Inflammatory macrophage treated with lipopolysaccharide for 1 hour (primary cell): ENCODE measurements around the gene DGAT2.

Experiments
- DNase-seq, 2 donors: peaks; one replicate each; pipeline ENCODE4 v3.0.0-alpha.2; 2020 to 2022

DGAT2 gene

DNA sequence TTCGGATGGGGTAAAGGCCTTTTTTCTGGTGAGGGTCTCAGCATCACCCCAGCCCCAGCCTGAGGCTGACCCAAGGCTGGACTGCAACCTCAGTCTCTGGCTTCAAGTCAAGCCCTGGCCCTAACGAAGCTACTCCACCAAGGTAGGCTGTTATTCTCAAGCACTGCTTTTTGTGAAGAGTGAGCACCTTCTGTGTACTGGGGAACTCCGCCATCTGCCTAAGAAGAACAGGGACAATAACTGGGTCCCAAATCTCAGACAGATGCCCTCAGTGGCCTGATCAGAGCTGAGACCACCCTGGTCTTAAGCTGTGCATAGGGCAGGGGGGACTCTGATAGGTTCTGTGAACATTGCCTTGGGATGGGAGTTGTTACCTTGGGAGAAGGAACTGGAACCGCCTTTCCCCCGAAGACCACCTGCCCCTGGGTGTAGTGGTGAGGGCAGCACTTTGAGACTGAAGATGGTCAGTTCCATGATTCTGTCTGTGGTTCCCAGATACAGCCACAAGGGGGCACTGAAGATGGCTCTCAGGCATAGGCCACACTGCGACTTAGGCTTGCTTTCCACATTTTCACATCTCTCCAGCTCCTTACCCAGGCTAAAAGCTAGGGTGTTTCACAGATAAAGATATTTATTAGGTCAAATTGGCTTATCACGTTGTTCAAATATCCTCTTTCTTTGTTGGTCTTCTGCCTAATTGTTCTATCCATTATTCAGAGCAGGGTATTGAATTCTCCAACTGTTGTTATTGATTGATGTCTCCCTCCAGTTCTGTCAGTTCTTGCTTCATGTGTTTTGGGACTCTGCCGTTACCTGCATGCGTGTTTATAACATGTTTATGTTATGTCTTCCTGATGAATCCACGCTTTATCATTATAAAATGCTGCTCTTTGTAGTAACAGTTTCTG is 34.6 kb downstream of the DGAT2 start:
- DNase-seq: peak; percentile 50 to 94

DNA sequence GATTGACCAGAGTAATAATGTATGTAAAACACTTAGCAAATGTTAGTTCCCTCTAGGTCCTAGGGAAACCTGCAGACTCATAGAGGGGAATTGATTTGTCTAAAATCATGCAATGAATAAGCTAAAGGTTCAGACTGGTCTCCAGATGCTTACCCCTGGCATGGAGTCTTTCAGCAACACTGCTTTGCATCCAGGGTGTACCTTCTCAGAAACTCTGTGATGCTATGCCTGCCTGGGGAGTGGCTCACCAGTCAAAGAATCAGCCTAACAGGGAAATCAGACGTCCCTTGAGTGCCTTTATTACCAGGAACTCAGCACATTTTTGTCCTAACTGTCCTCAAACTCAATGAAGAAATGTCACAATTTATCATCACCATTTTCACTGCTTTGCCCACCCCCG is 40.5 kb downstream of the DGAT2 start:
- no peak for DNase-seq

GRCh38 chr11:75809991-75810390 is 41.4 kb downstream of the DGAT2 start:
- DNase-seq: peak; percentile 27 to 37

DNA sequence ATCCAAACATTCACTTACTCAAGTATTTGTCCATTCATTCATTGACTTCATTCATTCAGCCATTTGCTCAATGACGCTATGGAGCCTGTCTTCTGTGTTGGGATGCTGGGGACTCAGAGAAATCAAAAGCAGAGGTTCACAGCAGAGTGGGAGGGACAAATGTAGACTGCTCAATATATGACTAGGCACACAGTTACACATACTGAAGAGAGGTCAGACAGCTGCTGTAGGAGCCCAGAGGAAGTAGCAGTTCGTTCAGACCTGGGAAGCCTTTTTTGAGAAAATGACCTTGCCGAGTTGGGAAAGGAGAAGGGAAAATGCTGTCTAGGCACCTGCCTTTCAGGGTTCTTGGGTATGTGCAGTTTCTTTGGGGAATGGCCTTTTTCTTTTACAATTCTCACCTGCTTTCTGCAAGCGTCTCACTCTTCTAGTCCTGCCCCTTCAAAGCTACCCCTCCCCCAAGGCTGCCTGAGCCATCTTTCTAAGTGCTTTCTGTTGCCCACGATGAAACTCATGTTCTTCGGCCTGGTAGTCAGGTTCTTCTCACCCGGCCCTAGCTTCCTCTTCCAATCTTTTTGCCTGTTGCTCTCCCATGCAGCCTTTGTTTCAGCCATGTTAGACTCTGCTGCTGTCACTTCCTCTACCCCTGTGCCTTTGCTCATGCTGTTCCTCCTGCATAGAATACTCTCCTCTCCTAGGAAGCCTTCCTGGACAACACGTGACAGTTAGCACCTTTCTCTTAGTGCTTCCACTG is 42.2 kb downstream of the DGAT2 start:
- peak; percentile 50 to 72 for DNase-seq

DNA sequence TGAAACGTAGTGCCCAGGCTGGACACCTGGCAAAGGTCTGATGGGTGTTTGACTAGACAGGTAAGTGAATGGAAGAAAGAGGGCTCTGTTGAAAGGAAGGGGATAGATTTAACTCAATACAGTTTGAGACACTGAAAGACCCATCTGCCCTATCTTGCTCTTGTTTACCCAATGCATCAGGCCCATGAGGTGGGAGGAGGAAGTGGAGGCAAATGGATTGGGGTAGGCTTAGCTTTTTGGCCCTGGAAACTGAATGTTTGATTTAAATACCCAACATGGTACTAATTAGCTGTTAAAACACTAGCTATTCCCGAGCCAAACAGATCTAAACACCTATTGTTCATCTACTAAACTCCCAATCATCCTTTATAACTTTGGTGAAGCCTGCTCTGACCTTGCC is 42.9 kb downstream of the DGAT2 start:
- DNase-seq: no peak

- DNase-seq: no peak
Measured at GRCh38 chr11:75812542-75813040, 44.0 kb downstream of the DGAT2 start.

DNA sequence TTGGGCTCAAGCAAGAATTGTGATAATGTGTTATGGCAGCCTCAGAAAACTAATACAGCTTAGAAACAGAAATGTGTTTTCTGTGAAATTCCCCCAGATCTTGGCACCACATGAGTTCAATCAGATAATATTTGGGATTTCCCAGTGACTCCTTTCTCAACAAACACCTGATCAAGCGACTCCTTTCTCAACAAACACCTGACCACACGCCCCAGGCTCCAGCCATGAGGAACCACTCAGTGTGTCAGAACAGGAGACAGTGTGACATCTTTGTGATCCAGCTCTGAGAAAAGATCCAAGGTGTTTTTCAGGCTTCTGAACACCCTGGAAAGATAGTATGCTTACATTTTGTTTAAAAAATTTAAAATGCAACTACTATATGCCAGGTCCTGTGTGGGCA is 44.5 kb downstream of the DGAT2 start:
- DNase-seq: peak in 1 of 2 donors; percentile 51

- no peak for DNase-seq
Measured at GRCh38 chr11:75813622-75814039, 45.1 kb downstream of the DGAT2 start.

DNA sequence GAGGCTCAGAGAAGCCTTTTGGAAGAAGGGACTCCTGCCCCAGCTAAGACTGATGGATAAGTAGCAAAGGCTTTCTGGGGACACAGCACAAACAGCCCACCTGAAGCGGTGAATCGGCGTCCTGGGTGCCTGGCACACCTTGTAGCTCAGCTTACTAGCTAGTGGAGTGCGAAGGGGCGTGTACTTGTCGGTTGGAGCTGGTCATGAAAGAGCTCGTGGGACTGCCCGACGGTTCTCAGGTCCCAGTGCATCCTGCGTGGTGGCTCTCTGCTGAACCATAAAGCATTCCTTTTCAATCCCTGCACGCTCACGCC is 45.7 kb downstream of the DGAT2 start:
- DNase-seq: no peak

DNA sequence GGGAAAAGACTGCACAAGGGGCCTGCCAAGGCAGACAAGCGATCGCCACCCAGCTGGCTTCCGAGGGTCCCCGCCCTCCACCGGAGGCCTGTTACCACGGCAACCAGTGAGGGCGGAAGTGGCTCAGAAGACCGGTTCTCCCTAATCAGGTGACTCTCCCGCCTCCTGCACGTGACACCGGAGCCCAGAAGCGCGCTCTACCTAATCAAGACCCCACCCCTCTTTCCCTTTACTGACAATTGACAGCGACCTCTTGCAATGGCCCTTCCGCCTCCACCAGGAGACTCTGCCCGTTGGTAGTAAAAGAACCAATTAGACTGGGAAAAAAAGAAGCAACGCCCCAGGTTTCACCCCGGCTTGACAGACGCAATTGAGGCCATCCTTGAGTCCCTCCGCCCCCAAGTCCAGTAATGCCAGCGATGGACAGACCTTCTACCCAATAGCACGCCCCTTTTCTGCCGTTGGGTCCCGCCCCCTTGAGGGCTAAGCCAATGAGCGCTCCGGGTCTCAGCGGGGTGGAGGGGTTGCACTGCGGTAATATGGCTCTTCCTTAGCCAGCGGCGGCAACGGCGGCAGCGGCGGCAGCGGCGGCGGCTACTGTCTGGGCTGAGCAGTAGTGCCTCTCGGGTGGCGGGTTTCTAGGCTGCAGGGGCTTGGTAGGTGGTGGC is 46.2 kb downstream of the DGAT2 start, which contains the start of gene UVRAG:
TSS of gene UVRAG (plus strand) at position 534 of the 668 bp plus-strand sequence. CDS start 198 bp downstream, outside the sequence.
- peak; percentile 99 to 100 for DNase-seq

DNA sequence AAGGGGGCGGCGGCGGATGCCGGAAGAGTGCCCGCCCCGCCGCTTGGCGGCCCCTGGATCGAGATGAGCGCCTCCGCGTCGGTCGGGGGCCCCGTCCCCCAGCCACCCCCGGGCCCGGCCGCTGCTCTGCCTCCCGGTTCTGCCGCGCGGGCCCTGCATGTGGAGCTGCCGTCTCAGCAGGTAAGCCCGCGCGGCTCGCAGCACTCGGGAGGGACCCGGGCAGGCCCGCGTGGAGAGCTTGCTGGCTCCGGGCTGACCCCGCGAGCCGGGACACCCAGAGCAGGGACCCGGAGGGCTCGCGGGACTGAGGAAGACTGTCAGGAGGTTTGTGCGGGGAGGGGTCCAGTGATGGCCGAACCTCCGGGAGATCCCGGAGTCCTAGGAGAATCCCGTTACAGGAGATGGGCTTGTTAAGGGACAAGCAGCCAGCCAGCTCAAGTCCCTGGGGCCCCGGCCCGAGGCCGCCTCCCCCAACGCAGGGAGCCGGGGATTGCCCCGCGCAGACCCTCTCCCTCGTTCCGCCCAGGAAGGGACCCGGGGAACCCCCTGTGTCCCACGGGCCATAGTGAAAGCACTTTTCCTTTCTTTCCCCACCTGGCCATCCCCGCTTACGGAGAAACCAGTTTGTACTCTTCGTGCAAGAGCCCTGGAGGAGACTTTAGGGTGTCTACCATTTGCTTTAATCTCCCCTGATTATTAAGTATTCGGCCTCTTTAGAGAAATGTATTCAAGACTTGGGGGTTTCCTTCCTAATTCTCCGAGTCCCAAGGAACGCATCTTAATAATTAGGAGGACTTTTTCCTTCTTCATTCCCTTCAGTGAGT is 47.0 kb downstream of the DGAT2 start:
- peak; percentile 17 to 25 for DNase-seq

DNA sequence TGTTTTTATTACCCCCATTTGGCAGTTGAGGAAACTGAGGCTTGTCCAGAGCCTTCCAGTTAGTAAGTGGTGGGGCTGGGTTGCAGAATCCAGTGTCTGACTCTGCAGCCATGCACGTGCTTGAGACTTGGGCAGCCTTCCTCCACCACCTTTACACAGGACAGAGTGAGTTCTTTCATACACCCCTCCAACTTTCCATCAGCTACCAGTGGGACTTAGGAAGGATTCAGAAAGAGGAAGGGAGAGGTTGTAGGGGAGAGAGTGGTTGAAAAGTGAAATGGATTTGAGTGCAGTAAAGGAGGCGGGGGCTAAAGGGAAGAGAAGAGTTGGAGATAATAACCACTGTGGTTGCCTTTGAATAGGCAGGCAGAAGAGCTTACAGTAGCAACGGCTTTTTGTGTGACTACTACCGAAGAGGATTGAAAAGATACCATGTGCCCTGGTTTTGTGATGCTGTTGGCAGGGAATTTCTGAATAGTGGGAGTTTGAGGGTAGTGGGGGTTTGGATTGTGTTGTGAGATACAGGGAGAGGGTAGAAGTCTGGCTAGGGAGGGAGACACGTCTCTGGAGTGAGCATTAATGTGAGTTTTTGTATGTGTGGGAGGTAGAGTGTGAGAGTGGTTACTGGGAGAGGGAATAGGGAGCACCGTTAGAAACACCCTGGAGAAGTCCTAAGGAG is 48.1 kb downstream of the DGAT2 start:
- DNase-seq: no peak

DNA sequence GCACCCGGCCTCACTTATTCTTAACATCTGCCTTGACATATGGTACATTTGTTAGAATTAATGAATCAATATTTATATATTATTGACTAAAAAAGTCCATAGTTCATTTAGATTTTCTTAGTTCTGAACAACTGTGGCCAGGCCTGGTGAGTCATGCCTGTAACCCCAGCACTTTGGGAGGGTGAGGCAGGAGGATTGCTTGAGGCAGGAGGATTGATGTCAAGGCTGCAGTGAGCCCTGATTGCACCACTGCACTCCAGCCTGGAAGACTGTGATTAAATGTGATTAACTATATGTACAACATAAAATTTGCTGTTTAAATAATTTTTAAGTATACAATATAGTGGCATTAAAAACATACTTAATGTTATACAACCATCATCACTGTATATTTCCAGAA is 52.1 kb downstream of the DGAT2 start:
- DNase-seq: no peak

DNA sequence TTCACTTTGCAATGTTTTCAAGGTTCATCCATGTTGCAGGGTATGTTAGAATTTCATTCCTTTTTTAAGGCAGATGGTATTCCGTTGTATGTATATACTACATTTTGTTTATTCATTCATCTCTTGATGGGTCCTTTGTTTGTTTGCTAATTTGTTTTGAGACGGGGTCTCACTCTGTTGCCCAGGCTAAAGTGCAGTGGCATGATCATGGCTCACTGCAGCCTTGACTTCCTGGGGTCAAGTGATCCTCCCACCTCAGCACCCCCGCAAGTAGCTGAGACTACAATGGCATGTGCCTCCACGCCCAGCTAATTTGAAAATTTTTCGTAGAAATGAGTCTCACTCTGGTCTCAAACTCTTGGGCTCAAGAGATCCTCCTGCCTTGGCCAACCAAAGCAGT is 52.6 kb downstream of the DGAT2 start:
- no peak for DNase-seq

DNA sequence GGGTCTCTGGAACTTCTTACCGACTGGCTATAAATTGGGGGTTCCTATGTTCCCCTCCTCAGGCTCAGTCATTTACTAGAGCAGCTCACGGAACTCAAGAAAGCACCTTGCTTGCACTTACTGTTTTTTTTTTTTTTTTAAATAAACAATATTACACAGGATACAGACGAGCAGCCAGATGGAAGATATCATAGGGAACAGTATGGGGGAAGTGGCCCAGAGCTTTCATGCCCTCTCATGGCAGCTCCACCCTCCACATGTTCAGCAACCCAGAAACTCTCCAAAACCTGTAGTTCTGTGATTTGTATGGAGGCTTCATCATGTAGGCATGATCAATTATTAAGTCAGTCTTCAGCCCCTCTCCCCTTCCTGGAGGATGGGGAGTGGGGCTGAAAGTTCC is 54.0 kb downstream of the DGAT2 start:
- DNase-seq: no peak

- no peak for DNase-seq
Measured at GRCh38 chr11:75823415-75823814, 54.8 kb downstream of the DGAT2 start.

- no peak for DNase-seq
Measured at GRCh38 chr11:75823946-75824345, 55.4 kb downstream of the DGAT2 start.

- DNase-seq: peak; percentile 95 to 99
Measured at GRCh38 chr11:75826461-75827230, 58.1 kb downstream of the DGAT2 start.

DNA sequence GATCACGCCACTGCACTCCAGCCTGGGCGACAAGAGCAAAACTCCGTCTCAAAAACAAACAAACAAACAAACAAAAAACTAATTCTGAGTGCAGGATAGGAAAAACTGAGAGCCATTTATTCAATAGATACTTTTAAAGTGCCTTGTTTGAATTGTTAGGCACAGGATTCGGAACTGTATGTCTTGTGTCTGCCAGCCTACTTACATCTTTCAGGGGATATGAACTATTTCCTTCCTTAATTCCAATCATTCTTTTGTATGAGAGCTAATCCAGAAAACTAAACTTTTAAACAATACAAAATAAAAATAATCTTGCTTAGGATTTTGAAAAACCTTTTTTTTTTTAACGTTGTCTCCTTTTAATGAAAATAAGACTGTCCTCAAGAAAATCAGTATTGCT is 59.0 kb downstream of the DGAT2 start:
- DNase-seq: no peak

DNA sequence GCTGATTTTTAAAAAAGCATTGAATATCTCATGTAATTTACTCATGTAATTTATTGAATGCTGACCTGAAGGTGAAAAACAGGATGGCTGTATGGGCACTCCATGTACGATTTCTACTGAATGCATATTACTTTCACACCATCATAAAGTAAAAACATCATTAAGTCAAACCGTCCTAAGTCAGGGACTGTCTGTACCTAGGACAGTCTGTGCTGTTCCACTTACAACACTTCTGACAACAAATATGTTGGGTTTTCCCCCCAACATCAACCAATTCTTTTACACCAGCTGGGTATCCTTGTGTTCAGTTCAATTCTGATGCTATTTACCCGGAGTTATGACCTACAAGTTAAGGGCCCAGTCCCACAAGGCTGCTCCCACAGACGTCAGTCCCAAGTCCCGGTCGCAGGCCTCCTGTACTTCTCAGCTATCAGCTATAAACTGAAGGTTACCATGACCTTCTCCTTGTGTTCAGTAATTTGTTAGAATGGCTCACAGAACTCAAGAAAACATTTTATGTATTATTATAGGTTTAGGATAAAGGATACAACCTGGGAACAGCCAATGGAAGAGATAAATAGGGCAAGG is 63.4 kb downstream of the DGAT2 start:
- no peak for DNase-seq

GRCh38 chr11:75834728-75835127 is 66.2 kb downstream of the DGAT2 start:
- no peak for DNase-seq
